HepG2 (cell line): ENCODE results near the gene URB1. TPM values are rescaled to one million over a fixed set of nuclear protein-coding genes. Genes with fewer than 3 reads are reported as not detected.

Source experiments
- ATAC-seq: fragments of 200-7000 bp; cut with Tn5 transposase; 3 replicates; pipeline ENCODE4 v1.9.1; 2020; ENCODE audit warnings: mild to moderate bottlenecking, moderate library complexity
- BruUV-seq: library from RNA; stranded (reverse); fragments of 400-500 nt; replicated peaks from 2 replicates; lab custom pipeline; 2021; lab: Mats Ljungman, UMichigan
- CTCF ChIA-PET: fragments of 300-600 bp; formaldehyde crosslinking; extraction: SDS; loops from one replicate; lab custom pipeline; 2021; ENCODE audit warnings: low total read pairs, inconsistent platforms, low intra/inter-chr PET ratio; lab: Yijun Ruan, JAX
- POLR2A ChIA-PET: fragments of 350-600 bp; sonication (Branson Sonifier 250); formaldehyde crosslinking; loops from one replicate; lab custom pipeline; 2020; ENCODE audit warnings: antibody characterized with exemption, inconsistent platforms; lab: Yijun Ruan, JAX
- DNase-seq: peaks from one replicate; pipeline ENCODE4 v3.0.0-alpha.2; 2015; ENCODE audit warnings: low spot score
- FAIRE-seq: peaks from 3 replicates; lab custom pipeline; 2011; peaks lifted over from hg19 to GRCh38; lab: Jason Lieb, UNC
- H2AFZ ChIP-seq: one replicate; pipeline ENCODE4 v1.6.1; 2011; ENCODE audit warnings: low read length, inconsistent platforms
- H3K27ac ChIP-seq: fragments of 300-600 bp; 3 replicates; pipeline ENCODE4 v1.8.0; 2011; ENCODE audit warnings: mixed run types, mild to moderate bottlenecking, mixed read lengths, low read length, inconsistent platforms; ENCODE audit not compliant: insufficient read depth; ENCODE audit errors: extremely low read length
- H3K27me3 ChIP-seq, 2 experiments: fragments of 200-600 bp in 1 of 2; 2 replicates in 1 of 2; 3 replicates in 1 of 2; pipeline versions ENCODE4 v1.6.0 to v1.8.0; 2011; ENCODE audit warnings: low read length in 2 of 2, mild to moderate bottlenecking in 2 of 2, moderate library complexity in 2 of 2, inconsistent platforms in 1 of 2; ENCODE audit not compliant: insufficient read depth in 2 of 2, control insufficient read depth in 1 of 2
- H3K36me3 ChIP-seq, 2 experiments: fragments of 200-600 bp in 1 of 2; replicated peaks in 1 of 2; 2 replicates in 1 of 2; 3 replicates in 1 of 2; pipeline versions ENCODE4 v1.5.1 to v1.8.0; 2011; ENCODE audit warnings: low read length in 2 of 2, inconsistent platforms in 1 of 2; ENCODE audit not compliant: insufficient read depth in 2 of 2, control insufficient read depth in 1 of 2
- H3K4me1 ChIP-seq: 2 replicates; pipeline ENCODE4 v1.5.1; 2012; ENCODE audit warnings: low read length, inconsistent platforms; ENCODE audit not compliant: insufficient read depth
- H3K4me2 ChIP-seq: 2 replicates; pipeline ENCODE4 v1.6.0; 2011; ENCODE audit warnings: low read depth, low read length, inconsistent platforms
- H3K4me3 ChIP-seq, 3 experiments: fragments of 200-600 bp in 1 of 3; sonication (generic), shearing (Covaris generic) in 1 of 3; replicated peaks in 1 of 3; 2 replicates each; pipeline ENCODE4 v1.5.1; 2011 to 2016; ENCODE audit warnings: low read length in 3 of 3, inconsistent platforms in 2 of 3, low read depth in 2 of 3, mild to moderate bottlenecking in 2 of 3, control low read depth in 1 of 3, mixed read lengths in 1 of 3; ENCODE audit not compliant: insufficient read depth in 1 of 3
- H3K79me2 ChIP-seq: one replicate; pipeline ENCODE4 v1.6.1; 2011; ENCODE audit warnings: low read length, inconsistent platforms; ENCODE audit not compliant: insufficient read depth
- H3K9ac ChIP-seq: 2 replicates; pipeline ENCODE4 v1.6.0; 2011; ENCODE audit warnings: mild to moderate bottlenecking, low read depth, low read length, inconsistent platforms; ENCODE audit not compliant: insufficient read depth
- H3K9me3 ChIP-seq: 2 replicates; pipeline ENCODE4 v1.5.1; 2012; ENCODE audit warnings: mild to moderate bottlenecking, low read length
- H4K20me1 ChIP-seq: 2 replicates; pipeline ENCODE4 v1.6.0; 2011; ENCODE audit warnings: inconsistent platforms, mild to moderate bottlenecking, low read length, moderate library complexity; ENCODE audit not compliant: insufficient read depth
- MAF1 ChIP-seq: sonication (generic); formaldehyde crosslinking; IDR thresholded peaks from 2 replicates; pipeline ENCODE4 v1.5.0; 2020; ENCODE audit warnings: missing genetic modification reagents, borderline replicate concordance
- MED1 ChIP-seq: sonication (generic); formaldehyde crosslinking; IDR thresholded peaks from 2 replicates; pipeline ENCODE4 v1.4.0; 2020; ENCODE audit warnings: missing genetic modification reagents
- NONO ChIP-seq, 2 experiments: fragments of 450-650 bp in 1 of 2; sonication (generic) in 1 of 2; formaldehyde crosslinking in 1 of 2; IDR thresholded peaks in 1 of 2; conservative IDR thresholded peaks in 1 of 2; 2 replicates each; pipeline versions ENCODE4 v1.6.1 to v1.8.0; 2017 to 2022; ENCODE audit warnings: mild to moderate bottlenecking in 1 of 2, missing genetic modification reagents in 1 of 2, moderate library complexity in 1 of 2
- POLR2A ChIP-seq, 2 experiments: IDR thresholded peaks; 2 replicates each; pipeline ENCODE4 v1.6.1; 2011; ENCODE audit warnings: low read depth in 2 of 2, low read length in 2 of 2, mild to moderate bottlenecking in 1 of 2, moderate library complexity in 1 of 2; ENCODE audit not compliant: insufficient read depth in 1 of 2
- ZNF224 ChIP-seq: sonication (generic); formaldehyde crosslinking; IDR thresholded peaks from 2 replicates; pipeline ENCODE4 v1.5.0; 2020; ENCODE audit warnings: mild to moderate bottlenecking, missing genetic modification reagents
- ZNF34 ChIP-seq: sonication (generic); formaldehyde crosslinking; IDR thresholded peaks from 2 replicates; pipeline ENCODE4 v1.4.0; 2020; ENCODE audit warnings: mild to moderate bottlenecking, missing genetic modification reagents, borderline replicate concordance
- ZNF451 ChIP-seq: sonication (generic); formaldehyde crosslinking; IDR thresholded peaks from 2 replicates; pipeline ENCODE4 v1.5.0; 2020; ENCODE audit warnings: mild to moderate bottlenecking, missing genetic modification reagents
- ZNF510 ChIP-seq: sonication (generic); formaldehyde crosslinking; IDR thresholded peaks from 2 replicates; pipeline ENCODE4 v1.4.0; 2020; ENCODE audit warnings: low read depth, mild to moderate bottlenecking, missing genetic modification reagents
- ZNF629 ChIP-seq: sonication (generic); formaldehyde crosslinking; conservative IDR thresholded peaks from 2 replicates; pipeline ENCODE4 v1.5.0; 2020; ENCODE audit warnings: missing genetic modification reagents
- WGBS: methylation state at CpG from one replicate; pipeline ENCODE4 v1.1.6; 2017; ENCODE audit warnings: low lambda C conversion rate; 5-methylcytosine and 5-hydroxymethylcytosine counted together
- in situ Hi-C: cut with HindIII; loops from 2 replicates; pipeline ENCODE4 v1.10.0; 2017; ENCODE audit warnings: low pct_unique_long_range_greater_than_20kb; ENCODE audit not compliant: extremely low pct_ligation_motif_present
- intact Hi-C: fragments of 100-400 bp; cut with micrococcal nuclease; formaldehyde crosslinking; loops from one replicate; pipeline ENCODE4 v1.10.0; 2022; ENCODE audit not compliant: unreplicated experiment
- polyA plus RNA-seq, 8 experiments: library from polyadenylated mRNA; depleted of rRNA in 3 of 8; stranded (reverse) in 7 of 8; unstranded in 1 of 8; fragments of >200 nt; fragmentation: Illumina TruSeq in 4 of 8; extraction: Trizol in 4 of 8; gene quantifications; 2 replicates each; pipeline versions ENCODE4 v1.2.1 to v1.2.3, GENCODE V29; 2011 to 2016; ENCODE audit warnings: low read depth in 4 of 8, missing spikeins in 1 of 8, mixed read lengths in 1 of 8; ENCODE audit not compliant: insufficient read depth in 1 of 8
- total RNA-seq, 5 experiments: library from RNA; depleted of rRNA; stranded (reverse); fragments of >200 nt; fragmentation: Illumina TruSeq; extraction: Trizol; gene quantifications; 2 replicates each; pipeline ENCODE4 v1.2.3, GENCODE V29; 2016; ENCODE audit warnings: low read depth in 1 of 5
- TF ChIP-seq, protein P1 (sequence below): sonication (generic); formaldehyde crosslinking; IDR thresholded peaks from 2 replicates; pipeline ENCODE4 v1.5.1; 2020; ENCODE audit warnings: mild to moderate bottlenecking, missing genetic modification reagents, moderate library complexity

Gene URB1
- total and polyA plus RNA-seq, 2 of the 13 experiments (the other 11 are each of a cell fraction or from before 2014, with no cell fraction given) = 4.5 to 16.7 TPM

DNA sequence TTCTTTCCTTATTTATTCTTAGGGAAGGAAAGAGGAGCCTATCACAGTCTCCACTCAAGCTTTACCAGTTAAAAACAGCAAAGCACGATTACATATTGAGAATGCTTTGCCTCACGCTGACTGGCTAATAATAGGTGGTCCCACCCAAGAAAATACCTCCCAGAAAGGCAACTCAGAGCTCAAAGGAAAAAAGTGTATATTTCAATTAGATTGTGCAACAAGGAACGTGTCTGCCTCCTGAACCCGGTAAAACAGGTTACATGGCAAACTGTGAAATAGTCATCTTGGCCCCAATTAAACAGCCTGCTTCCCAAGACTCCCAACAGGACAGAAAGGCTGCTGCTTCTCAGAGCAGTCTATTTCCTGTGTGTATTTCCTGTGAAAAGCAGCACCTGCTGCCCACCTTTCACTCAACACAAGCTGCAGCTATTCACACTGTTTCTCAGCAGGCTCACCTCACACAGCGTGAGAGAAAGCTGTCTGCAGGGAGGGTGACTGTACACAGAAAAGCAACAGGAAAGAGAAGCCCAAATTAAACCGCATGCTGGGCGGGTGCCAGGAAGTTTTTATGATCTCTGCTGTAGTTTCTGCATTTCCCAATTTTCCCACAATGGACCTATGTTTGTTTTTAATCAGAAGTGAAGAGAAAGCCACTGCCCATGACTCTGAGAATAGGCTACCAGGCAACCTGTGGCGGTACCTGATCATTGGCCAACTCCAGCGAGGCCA, 44.0 kb downstream of the URB1 start:
- ATAC-seq = no peak
- no peaks in the 10 kb centered on the region for H3K9me3 ChIP-seq
- in situ Hi-C loops (no loop called here), intact Hi-C loops (no loop called here)
- WGBS = 92% methylated on average over 9 of the region's 9 CpGs
- H3K27ac ChIP-seq = no peak overlapping the region
- H3K4me3 ChIP-seq = no peak overlapping the region
- no peak overlapping the region for H3K4me2 ChIP-seq
- ChIA-PET POLR2A (no interaction called here), CTCF (no interaction called here)
- TF ChIP-seq ZNF34 (CRISPR knock-in tag) (no peak), ZNF224 (CRISPR knock-in tag) (no peak), POLR2A (IDR thresholded peaks at IDR 0.05; ENCODE audit: insufficient read depth in 1 of 2, low read depth in 2 of 2, low read length in 2 of 2) (no peak), ZNF510 (CRISPR knock-in tag) (no peak), ZNF629 (no peak), ZNF451 (CRISPR knock-in tag) (no peak), NONO (IDR thresholded peaks at IDR 0.05) (no peak), NONO (CRISPR knock-in tag; conservative IDR thresholded peaks at IDR 0.05) (no peak), MAF1 (CRISPR knock-in tag) (no peak), MED1 (no peak)
- TF ChIP-seq, protein P1, sequence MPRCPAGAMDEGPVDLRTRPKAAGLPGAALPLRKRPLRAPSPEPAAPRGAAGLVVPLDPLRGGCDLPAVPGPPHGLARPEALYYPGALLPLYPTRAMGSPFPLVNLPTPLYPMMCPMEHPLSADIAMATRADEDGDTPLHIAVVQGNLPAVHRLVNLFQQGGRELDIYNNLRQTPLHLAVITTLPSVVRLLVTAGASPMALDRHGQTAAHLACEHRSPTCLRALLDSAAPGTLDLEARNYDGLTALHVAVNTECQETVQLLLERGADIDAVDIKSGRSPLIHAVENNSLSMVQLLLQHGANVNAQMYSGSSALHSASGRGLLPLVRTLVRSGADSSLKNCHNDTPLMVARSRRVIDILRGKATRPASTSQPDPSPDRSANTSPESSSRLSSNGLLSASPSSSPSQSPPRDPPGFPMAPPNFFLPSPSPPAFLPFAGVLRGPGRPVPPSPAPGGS (CRISPR knock-in tag) = no peak
- H4K20me1 ChIP-seq = no peaks in the 10 kb centered on the region
- DNase-seq = no peak
- no TSS peak for BruUV-seq
- H2AFZ ChIP-seq = no peak overlapping the region
- H3K36me3 ChIP-seq = peaks cover 60 to 97% of the 10 kb centered on the region in 2 experiments
- H3K4me1 ChIP-seq = no peaks in the 10 kb centered on the region
- no peaks in the 10 kb centered on the region for H3K27me3 ChIP-seq
- no peak for FAIRE-seq
- no peak overlapping the region for H3K9ac ChIP-seq
- H3K79me2 ChIP-seq = no peaks in the 10 kb centered on the region
